Esophagus mucosa (tissue), 1 donor: ENCODE results near the gene WASF2. TPM values are rescaled to one million over a fixed set of nuclear protein-coding genes. Genes with fewer than 3 reads are reported as not detected.
"Not testable (repeated sequence)": the region's sequence is repeated elsewhere in the genome, so short reads cannot be mapped to it uniquely, and the experiment has no call there.

Experiments
- ATAC-seq: fragments of 200-7000 bp; cut with Tn5 transposase; one replicate; pipeline ENCODE4 v1.9.1; 2020
- total RNA-seq: library from RNA; stranded (reverse); gene quantifications from one replicate; pipeline ENCODE4 v1.2.4, GENCODE V29; 2023
- donor health status: DM: yes; HTN: yes; CAD: no.

WASF2 gene
- total RNA-seq, 1 donor from 2014 or later: 169 TPM

- ATAC-seq: no peak
Measured at GRCh38 chr1:27417713-27418112, 72.3 kb downstream of the WASF2 start.

- ATAC-seq: peak; percentile 49
Measured at GRCh38 chr1:27416387-27417111, 73.4 kb downstream of the WASF2 start.

- ATAC-seq: no peak
Measured at GRCh38 chr1:27414091-27414490, 75.9 kb downstream of the WASF2 start.

- peak; percentile 11 for ATAC-seq
Measured at GRCh38 chr1:27413004-27413403, 77.0 kb downstream of the WASF2 start.

- no peak for ATAC-seq
Measured at GRCh38 chr1:27412502-27412901, 77.5 kb downstream of the WASF2 start.

- ATAC-seq: no peak
Measured at GRCh38 chr1:27410709-27411108, 79.3 kb downstream of the WASF2 start.

GRCh38 chr1:27409669-27410068 is 80.3 kb downstream of the WASF2 start:
- no peak for ATAC-seq

GRCh38 chr1:27408151-27408550 is 81.8 kb downstream of the WASF2 start:
- ATAC-seq: no peak

GRCh38 chr1:27406791-27407190 is 83.2 kb downstream of the WASF2 start:
- not testable (repeated sequence) for ATAC-seq

GRCh38 chr1:27406362-27406680 is 83.6 kb downstream of the WASF2 start:
- peak; percentile 42 for ATAC-seq

GRCh38 chr1:27405598-27406361 is 84.2 kb downstream of the WASF2 start:
- ATAC-seq: not testable (repeated sequence)

GRCh38 chr1:27405074-27405473 is 84.9 kb downstream of the WASF2 start:
- ATAC-seq: peak; percentile 49

GRCh38 chr1:27403931-27404330 is 86.0 kb downstream of the WASF2 start:
- no peak for ATAC-seq

GRCh38 chr1:27403065-27403726 is 86.8 kb downstream of the WASF2 start:
- ATAC-seq: peak; percentile 49

GRCh38 chr1:27402349-27402754 is 87.6 kb downstream of the WASF2 start:
- ATAC-seq: peak; percentile 27

GRCh38 chr1:27400963-27401341 is 89.0 kb downstream of the WASF2 start:
- ATAC-seq: no peak

GRCh38 chr1:27400082-27400962 is 89.6 kb downstream of the WASF2 start:
- peak; percentile 8 for ATAC-seq

- no peak for ATAC-seq
Measured at GRCh38 chr1:27399251-27400025, 90.5 kb downstream of the WASF2 start.

- ATAC-seq: no peak
Measured at GRCh38 chr1:27398405-27399149, 91.4 kb downstream of the WASF2 start.

- ATAC-seq: no peak
Measured at GRCh38 chr1:27397749-27398148, 92.2 kb downstream of the WASF2 start.

- ATAC-seq: no peak
Measured at GRCh38 chr1:27397110-27397509, 92.9 kb downstream of the WASF2 start.
